ENCODE measurements around the gene PHF3. TPM values are rescaled to one million over a fixed set of nuclear protein-coding genes. Genes with fewer than 3 reads are reported as not detected.

PHF3 gene
- total RNA-seq (2014; rRNA removed; shearing (Covaris generic)): 27.9 and 43.0 TPM in 2 replicates

GRCh38 chr6:63635588-63636517 lies at the start of gene PHF3:
Gene PHF3, plus strand, starts transcription at chr6:63635802. Its CDS starts 10,750 bp downstream, at chr6:63646552.
- in situ Hi-C loops (cut with HindIII; ENCODE audit: low sequenced_read_pairs): no loop called here
- peak; percentile 89 for DNase-seq (ENCODE audit: low spot score)

GRCh38 chr6:63589952-63590411 lies 45.6 kb upstream of the PHF3 start:
- DNase-seq (ENCODE audit: low spot score): no peak
- in situ Hi-C loops (cut with HindIII; ENCODE audit: low sequenced_read_pairs): no loop called here

- in situ Hi-C loops (cut with HindIII; ENCODE audit: low sequenced_read_pairs): no loop called here
- DNase-seq (ENCODE audit: low spot score): no peak
Measured at GRCh38 chr6:63592886-63593285, 42.7 kb upstream of the PHF3 start.

GRCh38 chr6:63597141-63598048 lies 38.2 kb upstream of the PHF3 start:
- DNase-seq (ENCODE audit: low spot score): no peak

GRCh38 chr6:63598049-63599036 lies 37.3 kb upstream of the PHF3 start:
- in situ Hi-C loops (cut with HindIII; ENCODE audit: low sequenced_read_pairs): no loop called here
- peak; percentile 84 for DNase-seq (ENCODE audit: low spot score)

More at GRCh38 chr6:63597141-63598048, 38.2 kb upstream of the PHF3 start:
- in situ Hi-C loops (cut with HindIII; ENCODE audit: low sequenced_read_pairs): no loop called here

- in situ Hi-C loops (cut with HindIII; ENCODE audit: low sequenced_read_pairs): no loop called here
- DNase-seq (ENCODE audit: low spot score): no peak
Measured at GRCh38 chr6:63599243-63599642, 36.4 kb upstream of the PHF3 start.

GRCh38 chr6:63600136-63600535 lies 35.5 kb upstream of the PHF3 start:
- in situ Hi-C loops (cut with HindIII; ENCODE audit: low sequenced_read_pairs): no loop called here
- no peak for DNase-seq (ENCODE audit: low spot score)

GRCh38 chr6:63609231-63609630 lies 26.4 kb upstream of the PHF3 start:
- DNase-seq (ENCODE audit: low spot score): no peak
- in situ Hi-C loops (cut with HindIII; ENCODE audit: low sequenced_read_pairs): no loop called here

- DNase-seq (ENCODE audit: low spot score): no peak
- in situ Hi-C loops (cut with HindIII; ENCODE audit: low sequenced_read_pairs): no loop called here
Measured at GRCh38 chr6:63610944-63611343, 24.7 kb upstream of the PHF3 start.

GRCh38 chr6:63611560-63611959 lies 24.0 kb upstream of the PHF3 start:
- in situ Hi-C loops (cut with HindIII; ENCODE audit: low sequenced_read_pairs): no loop called here
- no peak for DNase-seq (ENCODE audit: low spot score)

- no peak for DNase-seq (ENCODE audit: low spot score)
- in situ Hi-C loops (cut with HindIII; ENCODE audit: low sequenced_read_pairs): no loop called here
Measured at GRCh38 chr6:63615590-63615989, 20.0 kb upstream of the PHF3 start.

- in situ Hi-C loops (cut with HindIII; ENCODE audit: low sequenced_read_pairs): no loop called here
- no peak for DNase-seq (ENCODE audit: low spot score)
Measured at GRCh38 chr6:63624091-63624490, 11.5 kb upstream of the PHF3 start.

GRCh38 chr6:63630466-63630865 lies 5.1 kb upstream of the PHF3 start:
- DNase-seq (ENCODE audit: low spot score): no peak
- in situ Hi-C loops (cut with HindIII; ENCODE audit: low sequenced_read_pairs): no loop called here

- peak; percentile 34 for DNase-seq (ENCODE audit: low spot score)
- in situ Hi-C loops (cut with HindIII; ENCODE audit: low sequenced_read_pairs): no loop called here
Measured at GRCh38 chr6:63634630-63635029, 972 bp upstream of the PHF3 start.

- no peak for DNase-seq (ENCODE audit: low spot score)
- in situ Hi-C loops (cut with HindIII; ENCODE audit: low sequenced_read_pairs): no loop called here
Measured at GRCh38 chr6:63635215-63635587, 401 bp upstream of the PHF3 start.

- DNase-seq (ENCODE audit: low spot score): peak; percentile 70
Measured at GRCh38 chr6:63636518-63637021, 968 bp downstream of the PHF3 start.

GRCh38 chr6:63637865-63638445 lies 2.4 kb downstream of the PHF3 start:
- in situ Hi-C loops (cut with HindIII; ENCODE audit: low sequenced_read_pairs): no loop called here
- DNase-seq (ENCODE audit: low spot score): no peak

More at GRCh38 chr6:63636518-63637021, 968 bp downstream of the PHF3 start:
- in situ Hi-C loops (cut with HindIII; ENCODE audit: low sequenced_read_pairs): no loop called here

GRCh38 chr6:63640062-63640461 lies 4.5 kb downstream of the PHF3 start:
- in situ Hi-C loops (cut with HindIII; ENCODE audit: low sequenced_read_pairs): no loop called here
- no peak for DNase-seq (ENCODE audit: low spot score)

Measured in G401 (cell line).